Fibroblast of skin of left biceps (primary cell): ENCODE results near the gene ESAM.

Experiments used
- DNase-seq, 2 experiments: peaks; one replicate each; pipeline ENCODE4 v3.0.0-alpha.2; 2013; ENCODE audit warnings: low read depth in 2 of 2

Gene ESAM

GRCh38 chr11:124729571-124729970, 32.5 kb downstream of the ESAM start:
- DNase-seq: no peak

- no peak for DNase-seq
Observed at GRCh38 chr11:124728134-124728533, 34.0 kb downstream of the ESAM start.

GRCh38 chr11:124727474-124727873, 34.6 kb downstream of the ESAM start:
- no peak for DNase-seq

- DNase-seq: peak in 1 of 2 experiments; percentile 6
Observed at GRCh38 chr11:124725719-124726105, 36.4 kb downstream of the ESAM start.

- DNase-seq: no peak
Observed at GRCh38 chr11:124724979-124725718, 36.9 kb downstream of the ESAM start.

GRCh38 chr11:124722176-124722575, 39.9 kb downstream of the ESAM start:
- no peak for DNase-seq

- DNase-seq: no peak
Observed at GRCh38 chr11:124719534-124719933, 42.6 kb downstream of the ESAM start.

- DNase-seq: no peak
Observed at GRCh38 chr11:124718801-124719200, 43.3 kb downstream of the ESAM start.

GRCh38 chr11:124717786-124718651, 44.1 kb downstream of the ESAM start:
- DNase-seq: no peak

- no peak for DNase-seq
Observed at GRCh38 chr11:124717421-124717785, 44.7 kb downstream of the ESAM start.

- DNase-seq: no peak
Observed at GRCh38 chr11:124716591-124716990, 45.5 kb downstream of the ESAM start.

GRCh38 chr11:124712392-124712791, 49.7 kb downstream of the ESAM start:
- DNase-seq: no peak

GRCh38 chr11:124707829-124708228, 54.3 kb downstream of the ESAM start:
- no peak for DNase-seq
